Hepatocyte (in vitro differentiated cells): ENCODE measurements around the gene OR1E2. TPM values are rescaled to one million over a fixed set of nuclear protein-coding genes. Genes with fewer than 3 reads are reported as not detected.
"Not testable (repeated sequence)": the region's sequence is repeated elsewhere in the genome, so short reads cannot be mapped to it uniquely, and the experiment has no call there.

Experiments used
- DNase-seq: peaks from one replicate; pipeline ENCODE4 v3.0.0-alpha.2; 2016; ENCODE audit warnings: low spot score
- H2AFZ ChIP-seq: fragments of 200-600 bp; sonication (generic); 2 replicates; pipeline ENCODE4 v1.6.0; 2016; ENCODE audit warnings: antibody characterized with exemption, mild to moderate bottlenecking
- H3K27ac ChIP-seq: fragments of 200-600 bp; sonication (generic); 2 replicates; pipeline ENCODE4 v1.5.1; 2016; ENCODE audit warnings: mild to moderate bottlenecking
- H3K27me3 ChIP-seq: fragments of 200-600 bp; sonication (generic); 2 replicates; pipeline ENCODE4 v1.6.1; 2016
- H3K36me3 ChIP-seq: fragments of 200-600 bp; sonication (generic); replicated peaks from 2 replicates; pipeline ENCODE4 v1.5.1; 2016; ENCODE audit warnings: low read depth; ENCODE audit not compliant: insufficient read depth
- H3K4me1 ChIP-seq: fragments of 200-600 bp; sonication (generic); 2 replicates; pipeline ENCODE4 v1.5.1; 2016; ENCODE audit warnings: mild to moderate bottlenecking, moderate library complexity; ENCODE audit not compliant: insufficient read depth
- H3K4me2 ChIP-seq: fragments of 200-600 bp; sonication (generic); 2 replicates; pipeline ENCODE4 v1.6.0; 2016
- H3K4me3 ChIP-seq: fragments of 200-600 bp; sonication (generic); 2 replicates; pipeline ENCODE4 v1.5.1; 2016; ENCODE audit warnings: mild to moderate bottlenecking
- H3K79me2 ChIP-seq: fragments of 200-600 bp; sonication (generic); 2 replicates; pipeline ENCODE4 v1.6.0; 2017; ENCODE audit warnings: mild to moderate bottlenecking
- H3K9me2 ChIP-seq: fragments of 200-600 bp; sonication (generic); replicated peaks from 2 replicates; pipeline ENCODE4 v1.6.0; 2017; ENCODE audit warnings: mild to moderate bottlenecking; ENCODE audit not compliant: insufficient read depth
- H3K9me3 ChIP-seq: fragments of 200-600 bp; sonication (generic); 2 replicates; pipeline ENCODE4 v1.5.1; 2016; ENCODE audit warnings: low read depth, mild to moderate bottlenecking
- H4K20me1 ChIP-seq: fragments of 200-600 bp; sonication (generic); 2 replicates; pipeline ENCODE4 v1.6.0; 2016; ENCODE audit warnings: mild to moderate bottlenecking; ENCODE audit not compliant: insufficient read depth, poor library complexity, severe bottlenecking
- EZH2 ChIP-seq: fragments of 200-600 bp; sonication (generic); IDR thresholded peaks from 2 replicates; pipeline ENCODE4 v1.6.1; 2016; ENCODE audit warnings: antibody characterized with exemption, mild to moderate bottlenecking, borderline replicate concordance
- EZH2phosphoT487 ChIP-seq: fragments of 200-600 bp; sonication (generic); IDR thresholded peaks from one replicate; pipeline ENCODE4 v1.6.1; 2018; ENCODE audit warnings: antibody characterized with exemption, mild to moderate bottlenecking, low read depth, moderate library complexity; ENCODE audit not compliant: unreplicated experiment, severe bottlenecking
- WGBS: methylation state at CpG from one replicate; pipeline ENCODE4 v1.1.6; 2016; ENCODE audit warnings: low lambda C conversion rate; ENCODE audit errors: missing lambda C conversion rate; 5-methylcytosine and 5-hydroxymethylcytosine counted together
- polyA plus RNA-seq: library from polyadenylated mRNA; unstranded; fragments of >200 nt; fragmentation: Nextera tagmentation; extraction: Ambion mirVana; gene quantifications from 2 replicates; pipeline ENCODE4 v1.2.1, GENCODE V29; 2016
- total RNA-seq: library from RNA; depleted of rRNA; stranded (reverse); fragments of >200 nt; gene quantifications from 2 replicates; pipeline ENCODE4 v1.2.3, GENCODE V29; 2014
- TF ChIP-seq, protein P1 (sequence below): fragments of 200-600 bp; sonication (generic); IDR thresholded peaks from 2 replicates; pipeline ENCODE4 v1.5.1; 2016; ENCODE audit warnings: antibody characterized with exemption, mild to moderate bottlenecking; ENCODE audit not compliant: poor library complexity

OR1E2 gene
- total and polyA plus RNA-seq, 2 experiments from 2014 or later, result not detected

DNA sequence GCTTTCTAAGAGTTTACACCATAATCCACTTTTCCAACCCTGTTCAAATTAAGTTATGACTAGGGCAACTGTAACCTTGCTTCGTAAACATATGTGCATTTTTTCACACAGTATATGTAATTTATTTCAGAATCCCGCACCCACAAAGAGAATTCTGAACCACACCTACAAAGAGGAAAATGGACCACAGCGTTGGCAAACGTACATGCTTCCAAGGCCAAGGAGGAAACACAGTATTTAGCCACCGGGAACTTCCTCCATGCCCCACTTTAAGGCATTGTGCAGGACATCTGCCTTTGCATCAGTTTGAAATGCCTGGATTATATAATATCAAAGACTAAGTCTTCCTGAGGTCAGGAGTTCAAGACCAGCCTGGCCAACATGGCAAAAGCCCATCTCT is 35.9 kb upstream of the OR1E2 start:
- no peaks in the 10 kb centered on the region for H3K27me3 ChIP-seq
- no peak overlapping the region for H3K27ac ChIP-seq
- WGBS, result 77% methylated on average over 5 of the region's 5 CpGs

GRCh38 chr17:3466355-3466754 is 32.7 kb upstream of the OR1E2 start:
- not testable (repeated sequence) for H3K4me2 ChIP-seq, H4K20me1 ChIP-seq, H3K9me2 ChIP-seq, H3K4me1 ChIP-seq, H3K27me3 ChIP-seq, H3K79me2 ChIP-seq, H3K27ac ChIP-seq, H3K9me3 ChIP-seq, H3K36me3 ChIP-seq, DNase-seq, H2AFZ ChIP-seq, H3K4me3 ChIP-seq
- 97% methylated on average over 1 of the region's 1 CpG for WGBS

More for the DNA sequence above, 35.9 kb upstream of the OR1E2 start:
- Histone ChIP-seq H3K9me3 (no peaks in the 10 kb centered on the region), H3K36me3 (no peaks in the 10 kb centered on the region), H3K79me2 (no peaks in the 10 kb centered on the region), H2AFZ (no peak overlapping the region), H3K4me1 (peaks cover 6% of the 10 kb centered on the region), H4K20me1 (no peaks in the 10 kb centered on the region), H3K4me3 (no peak overlapping the region), H3K9me2 (no peaks in the 10 kb centered on the region), H3K4me2 (no peak overlapping the region)
- DNase-seq, result no peak
- TF ChIP-seq EZH2phosphoT487, result no peak
- TF ChIP-seq, protein P1, sequence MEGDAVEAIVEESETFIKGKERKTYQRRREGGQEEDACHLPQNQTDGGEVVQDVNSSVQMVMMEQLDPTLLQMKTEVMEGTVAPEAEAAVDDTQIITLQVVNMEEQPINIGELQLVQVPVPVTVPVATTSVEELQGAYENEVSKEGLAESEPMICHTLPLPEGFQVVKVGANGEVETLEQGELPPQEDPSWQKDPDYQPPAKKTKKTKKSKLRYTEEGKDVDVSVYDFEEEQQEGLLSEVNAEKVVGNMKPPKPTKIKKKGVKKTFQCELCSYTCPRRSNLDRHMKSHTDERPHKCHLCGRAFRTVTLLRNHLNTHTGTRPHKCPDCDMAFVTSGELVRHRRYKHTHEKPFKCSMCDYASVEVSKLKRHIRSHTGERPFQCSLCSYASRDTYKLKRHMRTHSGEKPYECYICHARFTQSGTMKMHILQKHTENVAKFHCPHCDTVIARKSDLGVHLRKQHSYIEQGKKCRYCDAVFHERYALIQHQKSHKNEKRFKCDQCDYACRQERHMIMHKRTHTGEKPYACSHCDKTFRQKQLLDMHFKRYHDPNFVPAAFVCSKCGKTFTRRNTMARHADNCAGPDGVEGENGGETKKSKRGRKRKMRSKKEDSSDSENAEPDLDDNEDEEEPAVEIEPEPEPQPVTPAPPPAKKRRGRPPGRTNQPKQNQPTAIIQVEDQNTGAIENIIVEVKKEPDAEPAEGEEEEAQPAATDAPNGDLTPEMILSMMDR, result no peak
- TF ChIP-seq EZH2, result no peak

- WGBS, result 49% methylated on average over 2 of the region's 2 CpGs
- H3K9me2 ChIP-seq, result no peaks in the 10 kb centered on the region
- no peak overlapping the region for H2AFZ ChIP-seq
- no peak for DNase-seq
- no peak for TF ChIP-seq EZH2
- no peaks in the 10 kb centered on the region for H3K79me2 ChIP-seq
- no peak overlapping the region for H3K27ac ChIP-seq
- peaks cover 4% of the 10 kb centered on the region for H3K4me1 ChIP-seq
- H3K27me3 ChIP-seq, result no peaks in the 10 kb centered on the region
- H3K9me3 ChIP-seq, result no peaks in the 10 kb centered on the region
- H3K36me3 ChIP-seq, result no peaks in the 10 kb centered on the region
- no peak overlapping the region for H3K4me3 ChIP-seq
- no peak overlapping the region for H3K4me2 ChIP-seq
- no peaks in the 10 kb centered on the region for H4K20me1 ChIP-seq
Observed at GRCh38 chr17:3448059-3448665, 14.5 kb upstream of the OR1E2 start.

DNA sequence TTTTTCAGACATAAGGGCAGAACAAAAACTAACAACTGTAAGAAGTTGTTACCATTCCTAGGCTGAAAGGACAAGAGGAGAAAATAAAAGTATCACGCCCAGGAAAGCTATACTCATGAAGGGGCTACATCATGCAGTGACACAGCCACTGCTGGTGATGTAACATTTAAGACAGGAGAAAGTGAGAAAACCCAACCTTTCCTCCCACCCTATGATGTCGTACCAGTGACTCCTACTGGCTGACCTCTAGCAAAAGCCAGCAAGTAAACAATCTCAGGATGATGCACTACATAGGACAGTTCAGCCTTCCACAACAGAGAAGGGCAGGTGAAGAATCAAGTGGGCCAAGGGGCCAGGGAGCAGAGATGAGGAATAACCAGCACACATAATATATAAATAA is 14.0 kb upstream of the OR1E2 start:
- no peaks in the 10 kb centered on the region for H4K20me1 ChIP-seq
- H2AFZ ChIP-seq, result no peak overlapping the region
- H3K9me2 ChIP-seq, result no peaks in the 10 kb centered on the region
- no peak for TF ChIP-seq EZH2phosphoT487
- no peak for TF ChIP-seq EZH2
- TF ChIP-seq, protein P1, result no peak
- no peaks in the 10 kb centered on the region for H3K27me3 ChIP-seq
- no peak overlapping the region for H3K27ac ChIP-seq
- no peaks in the 10 kb centered on the region for H3K79me2 ChIP-seq
- H3K36me3 ChIP-seq, result no peaks in the 10 kb centered on the region
- WGBS, result 51% methylated on average over 2 of the region's 2 CpGs
- DNase-seq, result peak; percentile 10
- no peak overlapping the region for H3K4me3 ChIP-seq
- peaks cover 4% of the 10 kb centered on the region for H3K4me1 ChIP-seq
- H3K4me2 ChIP-seq, result no peak overlapping the region
- H3K9me3 ChIP-seq, result no peaks in the 10 kb centered on the region
